Loucy (cell line): ENCODE data around the gene POMP.
A peak's percentile ranks its signal among the peaks of the same experiment; 100 is the strongest.

Experiments used
- H2AFZ ChIP-seq: fragments of 200-600 bp; sonication (generic); 2 replicates; pipeline ENCODE4 v1.6.0; 2016; ENCODE audit warnings: antibody characterized with exemption, mild to moderate bottlenecking, low read length, moderate library complexity
- H3F3A ChIP-seq: fragments of 200-600 bp; 2 replicates; pipeline ENCODE4 v1.6.0; 2016; ENCODE audit warnings: antibody characterized with exemption, low read depth, mild to moderate bottlenecking
- H3K27me3 ChIP-seq: fragments of 200-600 bp; sonication (generic); 2 replicates; pipeline ENCODE4 v1.6.1; 2014; ENCODE audit warnings: low read length, mild to moderate bottlenecking; ENCODE audit not compliant: insufficient read depth, poor library complexity, severe bottlenecking
- H3K36me3 ChIP-seq: fragments of 200-600 bp; sonication (generic); 2 replicates; pipeline ENCODE4 v1.6.1; 2016; ENCODE audit warnings: low read length; ENCODE audit not compliant: insufficient read depth
- H3K4me1 ChIP-seq: fragments of 200-600 bp; sonication (generic); 2 replicates; pipeline ENCODE4 v1.5.1; 2014; ENCODE audit warnings: low read length, mild to moderate bottlenecking; ENCODE audit not compliant: insufficient read depth, poor library complexity, severe bottlenecking
- H3K4me2 ChIP-seq: fragments of 200-600 bp; sonication (generic); 2 replicates; pipeline ENCODE4 v1.6.0; 2014; ENCODE audit warnings: antibody characterized with exemption, low read length, low read depth, mild to moderate bottlenecking; ENCODE audit not compliant: poor library complexity, severe bottlenecking
- H3K4me3 ChIP-seq: fragments of 200-600 bp; sonication (generic); 2 replicates; pipeline ENCODE4 v1.5.1; 2014; ENCODE audit warnings: low read length, mild to moderate bottlenecking, mixed read lengths; ENCODE audit not compliant: poor library complexity, severe bottlenecking
- H3K79me2 ChIP-seq: fragments of 200-600 bp; sonication (generic); 2 replicates; pipeline ENCODE4 v1.6.1; 2014; ENCODE audit warnings: low read length; ENCODE audit not compliant: insufficient read depth
- H3K9ac ChIP-seq: fragments of 200-600 bp; sonication (generic); 2 replicates; pipeline ENCODE4 v1.6.0; 2014; ENCODE audit warnings: mild to moderate bottlenecking, low read depth, low read length, moderate library complexity; ENCODE audit not compliant: poor library complexity, severe bottlenecking
- H3K9me2 ChIP-seq: fragments of 200-600 bp; sonication (generic); replicated peaks from 2 replicates; pipeline ENCODE4 v1.6.1; 2016; ENCODE audit warnings: low read depth, low read length, mixed read lengths
- H3K9me3 ChIP-seq: fragments of 200-600 bp; sonication (generic); 2 replicates; pipeline ENCODE4 v1.6.1; 2014; ENCODE audit warnings: mild to moderate bottlenecking, antibody characterized with exemption, low read length, low read depth; ENCODE audit not compliant: insufficient read depth
- H4K20me1 ChIP-seq: fragments of 200-600 bp; sonication (generic); 2 replicates; pipeline ENCODE4 v1.6.0; 2014; ENCODE audit warnings: antibody characterized with exemption, low read length, mild to moderate bottlenecking; ENCODE audit not compliant: insufficient read depth, poor library complexity, severe bottlenecking
- EZH2phosphoT487 ChIP-seq: fragments of 200-600 bp; IDR thresholded peaks from 2 replicates; pipeline ENCODE4 v1.6.1; 2018; ENCODE audit warnings: antibody characterized with exemption, mild to moderate bottlenecking, moderate library complexity, borderline replicate concordance
- TF ChIP-seq, protein P1 (sequence below): fragments of 200-600 bp; sonication (generic); conservative IDR thresholded peaks from 2 replicates; pipeline ENCODE4 v1.5.1; 2014; ENCODE audit warnings: mild to moderate bottlenecking, antibody characterized with exemption, low read length

The POMP gene

DNA sequence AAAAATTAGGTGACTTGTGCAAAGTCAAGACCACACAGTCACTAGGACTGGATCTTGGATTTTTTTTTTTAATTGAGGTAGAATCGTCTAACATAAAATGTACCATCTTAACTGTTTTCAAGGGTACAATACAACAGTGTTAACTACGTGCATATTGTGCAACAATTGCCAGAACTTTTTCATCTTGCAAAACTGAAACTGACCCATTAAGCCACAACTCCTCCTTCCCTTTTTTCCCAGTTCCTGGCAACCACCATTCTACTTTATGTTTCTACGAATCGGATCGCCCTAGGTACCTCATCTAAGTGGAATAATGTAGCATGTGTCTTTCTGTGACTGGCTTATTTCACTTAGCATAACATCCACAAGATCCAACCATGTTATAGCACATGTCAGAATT is 37.5 kb upstream of the POMP start:
- H3K4me2 ChIP-seq = no peak overlapping the region
- H3K27me3 ChIP-seq = no peaks in the 10 kb centered on the region
- no peak overlapping the region for H3K4me3 ChIP-seq

GRCh38 chr13:28622286-28622685 is 36.6 kb upstream of the POMP start:
- Histone ChIP-seq H3K4me1 (peaks cover 30% of the 10 kb centered on the region), H3K4me3 (no peak overlapping the region), H3K9ac (no peak overlapping the region), H3K27me3 (no peaks in the 10 kb centered on the region), H3K36me3 (no peaks in the 10 kb centered on the region), H3K9me3 (no peaks in the 10 kb centered on the region), H2AFZ (no peak overlapping the region), H3K4me2 (no peak overlapping the region), H4K20me1 (no peaks in the 10 kb centered on the region), H3K9me2 (no peaks in the 10 kb centered on the region), H3F3A (no peaks in the 10 kb centered on the region), H3K79me2 (no peaks in the 10 kb centered on the region)
- no peak for TF ChIP-seq EZH2phosphoT487
- TF ChIP-seq, protein P1, sequence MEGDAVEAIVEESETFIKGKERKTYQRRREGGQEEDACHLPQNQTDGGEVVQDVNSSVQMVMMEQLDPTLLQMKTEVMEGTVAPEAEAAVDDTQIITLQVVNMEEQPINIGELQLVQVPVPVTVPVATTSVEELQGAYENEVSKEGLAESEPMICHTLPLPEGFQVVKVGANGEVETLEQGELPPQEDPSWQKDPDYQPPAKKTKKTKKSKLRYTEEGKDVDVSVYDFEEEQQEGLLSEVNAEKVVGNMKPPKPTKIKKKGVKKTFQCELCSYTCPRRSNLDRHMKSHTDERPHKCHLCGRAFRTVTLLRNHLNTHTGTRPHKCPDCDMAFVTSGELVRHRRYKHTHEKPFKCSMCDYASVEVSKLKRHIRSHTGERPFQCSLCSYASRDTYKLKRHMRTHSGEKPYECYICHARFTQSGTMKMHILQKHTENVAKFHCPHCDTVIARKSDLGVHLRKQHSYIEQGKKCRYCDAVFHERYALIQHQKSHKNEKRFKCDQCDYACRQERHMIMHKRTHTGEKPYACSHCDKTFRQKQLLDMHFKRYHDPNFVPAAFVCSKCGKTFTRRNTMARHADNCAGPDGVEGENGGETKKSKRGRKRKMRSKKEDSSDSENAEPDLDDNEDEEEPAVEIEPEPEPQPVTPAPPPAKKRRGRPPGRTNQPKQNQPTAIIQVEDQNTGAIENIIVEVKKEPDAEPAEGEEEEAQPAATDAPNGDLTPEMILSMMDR = no peak

More for the DNA sequence above, 37.5 kb upstream of the POMP start:
- H3K36me3 ChIP-seq = no peaks in the 10 kb centered on the region
- H3K9me2 ChIP-seq = no peaks in the 10 kb centered on the region
- no peaks in the 10 kb centered on the region for H4K20me1 ChIP-seq
- H3F3A ChIP-seq = no peaks in the 10 kb centered on the region
- peaks cover 30% of the 10 kb centered on the region for H3K4me1 ChIP-seq
- H3K9me3 ChIP-seq = no peaks in the 10 kb centered on the region
- TF ChIP-seq, protein P1 = no peak
- TF ChIP-seq EZH2phosphoT487 = no peak
- no peak overlapping the region for H2AFZ ChIP-seq
- no peaks in the 10 kb centered on the region for H3K79me2 ChIP-seq
- H3K9ac ChIP-seq = no peak overlapping the region

DNA sequence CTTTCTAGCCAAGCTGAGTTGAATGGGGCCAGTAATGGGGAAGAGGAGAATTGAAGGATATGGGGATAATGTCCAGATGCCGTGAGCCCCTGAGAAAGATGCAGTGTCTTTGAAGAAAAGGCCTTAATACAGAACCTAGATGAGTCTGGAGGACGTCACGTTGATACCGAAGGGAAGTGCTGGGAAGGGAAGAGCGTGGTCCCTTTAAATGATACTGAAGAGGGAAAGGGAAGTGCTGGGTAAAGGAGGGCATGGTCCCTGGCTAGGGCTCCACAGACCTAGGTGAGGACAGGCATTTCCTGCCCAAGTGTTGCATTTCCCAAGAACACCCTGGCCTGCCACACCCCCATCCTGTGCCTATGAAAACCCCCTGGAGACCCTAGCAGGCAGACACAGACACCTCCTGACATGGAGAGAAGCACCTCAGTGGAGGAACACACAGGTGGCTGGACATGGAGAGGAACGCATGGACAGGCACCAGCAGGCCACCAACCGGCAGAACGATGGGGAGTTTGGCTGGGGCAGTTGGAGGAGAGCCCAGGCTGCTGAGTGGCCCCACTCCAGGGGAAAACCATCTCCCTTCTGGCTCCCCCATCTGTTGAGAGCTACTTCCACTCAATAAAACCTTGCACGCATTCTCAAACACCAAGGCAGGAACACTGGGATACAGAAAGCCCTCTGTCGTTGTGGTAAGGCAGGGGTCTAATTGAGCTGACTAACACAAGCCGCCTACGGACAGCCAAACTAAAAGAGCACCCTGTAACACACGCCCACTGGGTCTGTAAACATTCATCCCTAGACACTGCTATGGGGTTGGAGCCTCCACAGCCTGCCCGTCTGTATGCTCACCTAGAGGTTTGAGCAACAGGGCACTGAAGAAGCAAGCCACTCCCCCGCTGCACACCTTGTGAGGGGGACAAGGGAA is 34.9 kb upstream of the POMP start:
- H2AFZ ChIP-seq = peak overlapping the region; percentile 85

More for the DNA sequence above, 34.9 kb upstream of the POMP start:
- H3F3A ChIP-seq = no peaks in the 10 kb centered on the region
- H4K20me1 ChIP-seq = no peaks in the 10 kb centered on the region
- peak overlapping the region; percentile 45 for H3K4me2 ChIP-seq
- H3K4me1 ChIP-seq = peaks cover 30% of the 10 kb centered on the region
- no peak overlapping the region for H3K9ac ChIP-seq
- no peaks in the 10 kb centered on the region for H3K79me2 ChIP-seq
- peak overlapping the region; percentile 30 for H3K4me3 ChIP-seq
- H3K9me3 ChIP-seq = no peaks in the 10 kb centered on the region
- no peaks in the 10 kb centered on the region for H3K9me2 ChIP-seq
- H3K27me3 ChIP-seq = no peaks in the 10 kb centered on the region
- TF ChIP-seq EZH2phosphoT487 = no peak
- TF ChIP-seq, protein P1 = no peak
- no peaks in the 10 kb centered on the region for H3K36me3 ChIP-seq
